NCI-H2081 (cell line): ENCODE data around the gene CHCHD6.

Experiments used
- DNase-seq, 2 experiments: peaks; one replicate each; lab custom pipeline; 2025; lab: John Stamatoyannopoulos, UW

Gene CHCHD6

GRCh38 chr3:126895178-126896066 lies 191.4 kb downstream of the CHCHD6 start:
- no peak for DNase-seq

DNA sequence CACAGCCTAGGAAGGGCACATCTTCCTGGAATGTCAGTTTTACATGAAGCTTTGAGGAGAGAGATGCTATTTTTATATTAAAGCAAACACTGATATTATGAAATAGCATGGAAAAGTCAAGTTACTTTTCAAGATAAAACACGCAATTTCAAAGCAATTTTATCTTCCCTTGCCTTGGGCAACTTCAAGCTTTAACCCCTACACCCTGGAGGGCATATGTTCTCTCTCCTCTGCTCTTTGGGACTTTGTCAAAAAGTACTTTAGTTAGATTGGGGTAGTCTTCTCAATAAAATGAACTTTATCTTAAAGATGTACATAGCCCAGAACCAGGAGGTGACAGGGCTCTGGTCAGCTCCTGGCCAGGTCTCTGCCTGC lies 192.0 kb downstream of the CHCHD6 start:
- no peak for DNase-seq

DNA sequence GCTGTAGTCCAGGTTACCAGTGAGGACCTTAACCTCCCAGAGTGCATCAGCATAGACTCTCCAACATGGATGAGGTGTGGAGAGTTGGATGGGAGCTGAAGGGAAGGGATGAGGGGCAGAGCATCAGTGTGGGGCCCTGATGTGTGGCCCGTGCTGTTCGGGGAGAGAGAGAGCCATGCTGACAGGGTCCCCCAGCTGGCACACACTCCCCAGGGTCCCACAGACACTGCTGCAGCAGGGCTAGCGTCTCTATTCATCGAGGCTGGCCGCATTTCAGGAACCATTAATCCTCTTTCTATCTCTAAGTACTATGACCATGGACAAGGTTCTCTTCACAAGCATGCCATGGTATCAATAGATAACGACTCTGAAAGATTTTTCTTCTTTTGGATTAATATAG lies 192.9 kb downstream of the CHCHD6 start:
- DNase-seq = no peak

- DNase-seq = no peak
Measured at GRCh38 chr3:126897943-126898342, 193.9 kb downstream of the CHCHD6 start.

GRCh38 chr3:126900859-126901540 lies 197.0 kb downstream of the CHCHD6 start:
- DNase-seq = no peak

GRCh38 chr3:126901631-126902030 lies 197.6 kb downstream of the CHCHD6 start:
- DNase-seq = no peak

- DNase-seq = no peak
Measured at GRCh38 chr3:126903521-126903920, 199.5 kb downstream of the CHCHD6 start.

GRCh38 chr3:126907557-126907956 lies 203.5 kb downstream of the CHCHD6 start:
- no peak for DNase-seq

- no peak for DNase-seq
Measured at GRCh38 chr3:126908752-126909275, 204.8 kb downstream of the CHCHD6 start.

GRCh38 chr3:126910231-126910630 lies 206.2 kb downstream of the CHCHD6 start:
- DNase-seq = no peak

- DNase-seq = peak in 1 of 2 experiments; percentile 21
Measured at GRCh38 chr3:126911162-126912026, 207.4 kb downstream of the CHCHD6 start.

- DNase-seq = no peak
Measured at GRCh38 chr3:126912027-126912422, 208.0 kb downstream of the CHCHD6 start.

DNA sequence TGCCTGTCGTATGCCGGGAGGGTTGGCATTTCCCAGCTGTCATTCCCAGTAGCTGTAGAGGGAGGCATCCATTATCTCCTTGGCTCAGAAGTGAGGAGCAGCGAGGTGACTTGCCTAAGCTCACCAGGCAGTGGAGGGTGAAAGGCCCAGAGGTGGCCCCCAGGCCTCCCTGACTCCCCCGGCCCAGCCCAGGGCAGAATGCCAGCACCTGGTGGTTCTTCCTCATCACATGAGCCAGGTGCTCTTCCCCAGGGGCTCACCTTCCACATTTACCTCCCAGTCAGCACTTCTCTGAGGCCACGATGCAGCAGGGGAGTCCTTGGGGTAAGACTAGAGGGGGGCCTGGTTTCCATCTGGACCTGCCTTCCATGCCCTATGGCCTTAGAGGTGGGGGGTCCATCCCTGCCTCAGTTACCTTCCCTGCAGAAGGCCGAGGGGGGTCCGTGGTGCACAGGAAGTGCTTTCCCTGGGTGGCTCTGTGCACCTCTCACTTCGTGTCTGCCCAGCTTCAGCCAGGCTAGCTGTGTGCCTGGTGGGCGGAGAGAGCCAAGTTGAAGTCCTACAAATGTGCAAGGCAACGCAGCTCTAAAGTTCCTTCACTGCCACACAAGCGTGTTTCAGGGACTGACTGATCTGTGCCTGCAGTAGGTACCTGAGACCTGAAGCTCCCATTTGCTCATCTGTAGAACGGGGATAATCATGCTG lies 208.6 kb downstream of the CHCHD6 start:
- peak; percentile 76 to 94 for DNase-seq

DNA sequence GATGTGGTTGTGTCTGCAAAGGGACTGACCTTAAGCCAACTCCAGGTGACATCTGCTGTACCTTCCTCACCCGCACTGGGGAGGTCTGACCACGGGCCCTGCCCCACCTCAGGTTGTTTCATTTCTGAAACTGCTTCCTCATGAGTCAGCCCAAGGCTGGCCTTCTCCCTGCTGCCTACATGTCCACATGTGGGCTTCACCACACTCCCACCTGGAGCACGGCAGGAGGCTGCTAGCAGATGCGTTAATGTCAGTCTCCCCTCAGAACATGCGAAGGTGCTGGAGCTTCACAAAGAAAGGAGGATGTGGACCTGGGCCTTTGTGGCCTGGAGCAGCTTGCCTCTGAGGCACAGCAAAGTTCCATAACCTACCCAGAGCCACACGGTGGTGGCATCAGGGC lies 209.5 kb downstream of the CHCHD6 start:
- DNase-seq = peak in 1 of 2 experiments; percentile 48

- peak; percentile 60 to 90 for DNase-seq
Measured at GRCh38 chr3:126914226-126914625, 210.2 kb downstream of the CHCHD6 start.

- no peak for DNase-seq
Measured at GRCh38 chr3:126915015-126915414, 211.0 kb downstream of the CHCHD6 start.

- DNase-seq = no peak
Measured at GRCh38 chr3:126916546-126916945, 212.5 kb downstream of the CHCHD6 start.

DNA sequence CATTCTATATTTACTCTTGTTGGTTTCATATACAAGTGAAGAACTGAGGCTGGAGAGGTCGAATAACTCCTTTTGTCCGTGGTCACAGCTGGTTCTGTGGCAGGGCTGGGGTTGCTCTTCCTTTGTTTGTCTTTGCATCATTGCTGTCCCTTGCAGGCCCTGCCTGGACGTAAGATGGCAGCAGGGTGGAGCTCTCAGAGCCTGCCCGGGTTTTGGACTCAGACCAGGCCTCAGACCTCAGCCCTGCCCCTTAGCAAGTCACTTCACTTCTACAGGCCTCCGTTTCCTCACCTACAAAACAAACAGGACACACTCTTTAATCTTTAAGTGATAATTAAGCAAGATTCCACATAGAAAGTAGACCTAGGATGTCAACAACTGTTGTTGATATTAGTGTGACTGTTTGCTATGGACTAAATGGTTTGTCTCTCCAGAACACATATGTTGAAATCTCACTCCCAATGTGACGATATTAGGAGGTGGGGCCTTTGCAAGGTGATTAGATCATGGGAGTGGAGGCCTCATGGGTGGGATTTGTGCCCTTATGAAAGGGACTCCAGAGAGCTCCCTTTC lies 213.3 kb downstream of the CHCHD6 start:
- no peak for DNase-seq

DNA sequence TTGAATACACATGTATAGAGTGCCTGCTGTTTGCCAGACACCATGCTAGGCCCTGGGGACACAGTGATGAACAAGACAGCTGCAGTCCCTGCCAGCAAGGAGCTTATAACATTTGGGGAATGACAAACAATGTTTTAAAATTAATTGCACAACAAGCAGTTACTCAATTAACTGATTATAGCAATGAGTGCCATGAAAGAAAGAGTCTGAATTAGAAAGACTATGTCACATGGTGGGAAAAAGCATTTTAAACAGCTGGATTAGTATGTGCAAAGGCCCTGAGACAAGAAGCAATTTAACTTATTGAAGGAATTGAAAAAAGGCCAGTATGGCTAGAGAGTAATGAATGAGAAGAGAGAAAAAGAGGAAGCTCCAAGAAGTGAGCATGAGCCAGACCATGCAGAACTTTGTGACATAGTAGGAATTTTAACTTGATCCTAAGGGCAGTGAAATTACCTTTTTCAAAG lies 214.3 kb downstream of the CHCHD6 start:
- no peak for DNase-seq

GRCh38 chr3:126921085-126921824 lies 217.2 kb downstream of the CHCHD6 start:
- DNase-seq = no peak
